SK-N-DZ (cell line): ENCODE data around the gene CDX1.

ENCODE experiments used
- DNase-seq: peaks from one replicate; pipeline ENCODE4 v3.0.0-alpha.2; 2015; ENCODE audit warnings: low spot score

The CDX1 gene

DNA sequence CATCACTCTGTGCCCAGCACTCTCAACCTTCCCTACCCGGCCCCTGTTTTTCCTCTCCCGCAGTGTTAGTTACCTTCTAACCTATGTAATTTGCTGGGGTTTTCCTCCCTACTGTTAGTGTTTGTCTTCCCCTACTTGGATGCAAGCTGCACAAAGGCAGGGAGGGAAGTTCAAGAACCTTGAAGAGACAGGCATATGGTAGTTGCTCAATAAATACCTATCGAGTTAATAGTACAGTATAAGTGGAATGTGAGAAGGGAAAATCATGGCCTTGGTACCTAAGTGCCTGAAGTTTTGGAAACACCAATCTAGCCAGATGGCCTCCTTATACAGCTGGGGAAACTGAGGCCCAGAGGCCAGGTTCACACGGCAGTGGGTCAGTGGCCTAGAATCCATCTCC, 35.1 kb upstream of the CDX1 start:
- DNase-seq: no peak

DNA sequence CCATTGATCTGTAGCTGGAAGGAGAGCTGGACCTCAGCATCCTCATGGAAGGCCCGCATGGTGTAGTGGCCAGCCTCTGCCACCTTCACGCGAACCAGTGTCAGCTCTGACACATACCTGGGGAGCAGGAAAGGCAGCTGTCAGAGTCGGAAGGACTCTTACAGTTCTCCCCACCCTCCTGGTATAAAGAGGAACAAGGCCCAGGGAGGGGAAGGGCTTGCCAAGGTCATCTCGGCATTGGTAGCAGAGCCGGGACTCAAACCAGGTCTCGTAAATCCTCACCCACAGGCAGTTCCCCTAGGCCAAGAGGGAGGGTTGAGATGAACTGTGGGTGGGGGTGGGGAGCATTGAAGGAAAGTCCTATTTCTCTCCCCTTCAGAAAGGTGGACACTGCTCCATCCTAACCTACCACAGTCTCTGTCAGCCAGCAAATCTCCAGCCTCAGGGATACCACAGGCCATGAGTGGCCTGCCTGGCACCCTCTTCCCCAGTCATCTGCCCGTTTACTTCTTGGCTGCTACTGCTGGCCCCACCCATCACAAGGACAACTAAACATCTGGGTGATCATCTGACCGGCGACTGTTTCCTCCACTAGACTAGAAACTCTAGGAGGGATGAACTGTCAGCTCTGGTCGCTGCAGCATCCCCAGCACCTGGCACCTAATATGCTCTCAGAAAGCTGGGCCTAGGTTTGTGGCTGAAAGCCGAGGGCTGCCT, 34.4 kb upstream of the CDX1 start:
- no peak for DNase-seq

DNA sequence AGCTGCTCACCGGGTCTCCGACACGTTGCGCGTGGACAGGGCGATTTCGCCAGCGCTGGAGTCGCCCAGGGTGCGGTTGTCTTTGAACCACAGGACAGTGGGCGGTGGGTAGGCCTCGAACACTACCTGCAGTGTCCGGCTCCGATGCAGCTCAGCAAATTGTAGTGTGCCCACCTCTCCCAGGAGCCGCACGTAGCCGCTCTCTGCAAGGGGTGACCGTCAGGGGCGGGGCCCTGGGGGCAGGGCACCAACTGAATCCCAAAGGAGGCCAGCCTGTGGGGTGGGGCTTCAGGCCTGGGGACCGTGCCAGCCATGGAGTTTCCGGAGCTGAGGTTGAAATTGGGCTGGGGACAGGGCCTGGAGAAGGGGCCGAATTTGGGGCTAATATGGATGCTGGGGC, 33.8 kb upstream of the CDX1 start:
- no peak for DNase-seq

DNA sequence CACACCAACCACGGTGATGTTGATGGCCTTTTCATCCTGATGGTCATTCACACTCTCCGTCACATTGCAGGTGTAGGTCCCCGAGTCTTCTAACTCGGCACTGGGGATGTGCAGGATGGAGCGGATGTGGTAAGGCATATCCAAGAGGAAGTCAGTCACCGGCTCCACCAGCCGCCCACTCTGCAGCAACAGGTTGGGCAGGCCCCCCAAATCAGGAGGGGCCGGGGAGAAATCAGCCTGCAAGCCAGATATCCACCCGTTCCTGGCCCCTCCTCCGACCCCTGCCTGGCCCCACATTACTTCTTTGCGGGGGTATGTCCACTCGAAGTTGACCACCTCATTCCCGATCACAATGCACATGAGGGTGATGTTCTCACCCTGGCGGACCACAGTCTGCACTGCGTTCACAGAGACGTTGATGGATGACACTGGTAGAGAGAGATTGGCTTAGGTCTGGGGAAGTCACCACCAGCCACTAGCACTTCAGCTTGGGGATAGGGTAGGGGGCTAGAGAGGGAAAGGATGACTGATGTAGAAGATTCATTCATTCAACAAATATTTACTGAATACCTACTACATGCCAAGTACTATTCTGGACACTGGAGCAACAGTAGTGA, 32.9 kb upstream of the CDX1 start:
- no peak for DNase-seq

DNA sequence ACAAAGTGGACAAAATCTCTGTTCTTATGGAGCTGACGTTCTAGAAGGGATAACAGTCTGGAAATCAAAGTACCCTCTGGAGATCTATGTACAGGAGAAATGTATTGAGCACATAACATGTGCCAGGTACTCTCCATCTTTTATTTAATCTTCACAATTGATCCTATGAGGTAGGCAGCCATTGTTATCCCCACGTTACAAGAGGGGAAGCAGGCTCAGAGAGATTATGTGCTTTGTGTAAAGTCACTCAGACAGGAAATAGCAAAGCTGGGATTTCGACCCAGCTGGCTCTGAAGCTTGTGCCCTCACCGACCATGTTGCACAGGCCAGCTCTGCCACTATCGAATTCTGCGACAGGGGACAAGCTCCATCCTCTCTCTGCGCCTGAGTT, 32.4 kb upstream of the CDX1 start:
- no peak for DNase-seq

DNA sequence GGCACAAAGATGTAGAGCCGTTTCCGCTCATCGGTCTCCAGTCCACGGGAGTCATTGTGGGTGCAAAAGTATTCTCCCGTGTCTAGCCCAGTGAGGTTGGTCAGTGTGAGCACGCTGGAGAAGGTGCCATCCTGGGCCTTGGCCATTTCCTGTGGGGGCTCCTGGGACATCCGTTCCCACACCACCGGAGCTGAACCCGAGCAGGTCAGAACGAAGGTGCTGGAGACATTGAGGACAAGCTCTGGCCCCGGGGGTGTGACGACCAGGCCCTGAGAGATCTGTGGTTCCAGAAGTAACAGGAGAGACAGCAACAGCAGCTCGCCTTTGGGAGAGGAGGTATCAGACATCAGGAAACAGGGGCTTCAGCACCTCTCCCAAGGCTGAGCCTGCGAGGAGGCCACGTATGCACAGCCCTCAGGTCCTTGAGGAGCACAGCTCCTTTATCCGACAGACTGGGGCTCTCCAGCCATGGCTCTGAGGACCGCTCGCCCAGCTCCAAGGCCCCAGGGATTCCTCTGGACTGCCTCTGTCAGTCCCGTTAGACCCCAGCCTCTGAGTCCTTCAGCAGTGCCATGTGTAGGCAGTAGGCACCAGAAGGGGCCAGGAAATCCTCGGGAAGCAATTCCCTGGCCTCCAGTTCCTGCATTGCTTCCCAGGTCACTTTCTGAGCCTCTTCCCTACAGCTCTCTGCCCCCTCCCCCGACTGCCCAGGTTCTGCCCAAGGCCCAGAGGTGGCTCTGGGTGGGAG, 30.8 kb upstream of the CDX1 start:
- no peak for DNase-seq

DNA sequence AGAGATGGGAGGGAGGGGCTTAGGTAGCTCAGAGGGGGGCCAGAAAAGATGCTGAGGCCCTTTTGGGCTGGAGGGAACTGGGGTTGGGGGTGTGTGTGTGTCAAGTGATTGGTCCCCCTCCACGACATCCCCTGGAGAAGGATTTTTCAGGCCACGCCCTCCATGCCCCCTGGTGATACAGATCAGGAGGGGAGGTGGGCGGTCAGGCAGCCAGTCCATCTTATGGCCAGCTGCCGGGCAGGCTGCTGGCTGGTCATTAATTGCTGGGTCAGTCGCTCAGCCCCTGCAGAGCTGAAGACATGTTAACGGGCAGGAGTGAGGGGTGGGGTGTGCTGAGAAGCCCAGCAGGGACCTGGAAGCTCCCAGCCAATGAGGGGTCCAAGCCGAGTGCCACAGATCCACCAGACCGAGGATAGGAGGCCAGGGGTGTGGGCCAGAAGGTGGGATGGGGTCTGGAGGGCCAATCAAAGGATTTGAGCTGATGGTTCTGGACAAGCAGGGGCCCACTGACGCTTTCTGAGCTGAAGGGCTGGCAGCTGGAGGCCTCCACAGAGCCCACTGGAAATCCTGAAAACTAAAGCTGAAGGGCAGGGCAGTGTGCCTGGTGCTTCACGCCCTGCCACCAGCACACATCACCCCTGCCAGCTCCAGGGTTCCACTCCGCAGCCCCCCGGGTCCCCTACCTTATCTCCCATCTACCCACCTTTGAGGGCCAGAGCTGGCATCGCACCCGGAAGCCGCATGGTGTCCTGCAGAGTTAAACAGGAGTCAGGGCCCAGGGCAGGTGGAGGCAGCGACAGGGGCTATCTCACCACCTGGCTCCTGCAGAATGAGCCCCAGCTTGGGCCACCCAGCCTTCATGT, 30.0 kb upstream of the CDX1 start:
- DNase-seq: no peak

DNA sequence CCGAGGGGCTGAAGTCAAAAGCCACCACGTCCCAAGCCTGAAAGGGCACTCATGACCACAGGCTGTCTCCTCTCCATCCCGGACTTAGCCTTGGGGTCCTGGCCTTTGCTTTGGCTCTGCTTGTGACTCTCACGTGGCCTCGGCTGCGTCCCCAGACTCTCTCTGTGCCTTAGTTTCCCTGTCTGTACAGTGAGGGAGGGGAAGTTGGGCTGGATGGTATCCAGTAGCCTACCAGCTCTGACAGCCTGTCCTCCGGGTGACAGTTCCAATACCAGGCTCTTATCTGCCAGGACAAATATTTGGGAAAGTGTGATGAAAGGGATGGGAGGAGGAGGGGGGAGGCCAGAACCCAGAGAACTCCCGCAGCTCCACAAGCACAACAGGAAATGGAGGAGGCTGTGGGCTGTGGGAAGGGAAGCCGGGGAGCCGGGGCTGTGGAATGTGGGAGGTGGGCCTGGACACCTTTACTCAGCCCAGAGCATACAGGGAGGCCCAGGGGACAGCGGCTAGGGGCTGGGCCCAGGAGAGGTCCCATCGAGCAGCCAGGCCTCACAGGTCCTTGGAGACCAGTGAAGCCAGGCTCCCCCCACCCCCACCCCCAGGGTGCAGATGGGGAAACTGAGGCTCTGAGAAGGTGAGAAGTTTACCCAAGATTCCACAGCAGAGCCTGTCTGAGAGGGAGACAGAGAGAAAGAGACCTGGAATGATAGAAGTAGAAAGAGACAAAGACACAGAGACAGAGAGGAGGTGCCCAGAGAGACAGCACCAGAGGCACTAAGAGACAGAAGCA, 29.2 kb upstream of the CDX1 start:
- DNase-seq: no peak

DNA sequence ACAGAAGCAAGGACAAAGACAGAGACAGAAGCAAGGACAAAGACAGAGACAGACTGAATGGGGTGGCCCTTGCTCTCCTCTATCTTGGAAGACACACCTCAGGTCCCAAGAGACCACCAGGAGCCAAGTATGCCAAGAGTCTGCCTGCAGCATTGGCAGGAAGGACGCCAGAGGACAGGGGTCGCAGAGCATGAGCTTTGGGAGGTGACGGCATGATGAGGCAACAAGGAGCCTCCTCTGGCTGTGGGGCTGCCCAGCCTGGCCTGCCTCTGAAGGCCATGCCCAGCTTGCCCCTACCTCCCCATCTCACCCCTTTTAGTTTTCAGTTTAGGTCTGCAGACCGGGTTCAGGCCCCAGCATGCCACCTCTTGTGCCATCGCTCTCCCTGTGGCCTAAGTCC, 28.6 kb upstream of the CDX1 start:
- DNase-seq: no peak

DNA sequence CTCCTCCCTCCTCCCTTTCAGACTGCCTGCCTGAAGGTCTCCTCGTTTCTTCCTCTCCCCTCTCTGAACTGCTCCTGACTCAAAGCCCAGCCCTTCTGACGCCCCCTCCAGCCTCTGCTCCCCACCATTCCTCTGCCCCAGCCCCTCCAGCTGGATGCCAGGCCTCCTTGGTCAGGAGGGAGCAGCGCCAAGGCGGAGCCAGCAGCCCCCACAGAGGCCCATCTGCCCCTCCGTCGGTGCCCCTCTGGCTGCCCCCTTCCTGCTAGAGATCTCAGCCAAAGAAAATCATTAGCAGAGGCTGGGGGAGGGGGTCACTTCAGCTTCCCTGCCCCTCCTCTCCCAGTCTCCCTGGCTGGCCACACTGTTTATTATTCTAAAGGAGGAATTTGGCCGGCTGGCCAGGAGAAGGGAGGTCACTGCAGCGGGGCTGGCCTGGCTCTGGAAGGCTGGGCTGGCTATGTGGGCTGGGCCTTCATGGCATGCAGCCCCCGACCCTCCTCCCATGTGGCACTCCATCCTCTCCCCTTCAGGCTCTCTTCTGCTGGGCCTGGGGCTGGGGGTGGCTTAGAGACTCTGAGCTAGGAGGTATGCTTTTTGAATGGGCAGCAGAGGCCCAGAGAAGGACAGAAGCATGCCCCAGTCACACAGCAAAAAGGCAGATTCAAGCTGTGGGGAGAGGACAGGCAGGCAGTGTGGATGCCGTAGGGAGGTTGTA, 27.9 kb upstream of the CDX1 start:
- DNase-seq: no peak

DNA sequence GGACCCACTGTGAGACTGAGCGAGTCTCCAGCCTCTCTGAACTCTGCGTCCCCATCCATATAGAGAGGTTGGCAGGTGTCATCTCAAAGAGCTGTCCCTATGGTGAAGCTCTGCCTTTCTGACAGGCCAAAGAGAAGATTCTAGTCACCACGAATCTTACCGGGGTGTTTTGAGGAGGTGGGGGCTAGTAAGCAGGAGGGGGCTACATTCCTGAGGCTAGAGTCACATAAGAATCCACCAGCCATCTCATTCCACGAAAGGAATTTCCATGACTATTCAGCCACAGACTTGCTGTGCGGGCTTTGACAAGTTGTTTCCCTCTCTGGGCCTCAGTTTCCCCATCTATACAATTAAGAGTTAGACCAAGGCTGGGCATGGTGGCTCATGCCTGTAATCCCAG, 27.2 kb upstream of the CDX1 start:
- no peak for DNase-seq

DNA sequence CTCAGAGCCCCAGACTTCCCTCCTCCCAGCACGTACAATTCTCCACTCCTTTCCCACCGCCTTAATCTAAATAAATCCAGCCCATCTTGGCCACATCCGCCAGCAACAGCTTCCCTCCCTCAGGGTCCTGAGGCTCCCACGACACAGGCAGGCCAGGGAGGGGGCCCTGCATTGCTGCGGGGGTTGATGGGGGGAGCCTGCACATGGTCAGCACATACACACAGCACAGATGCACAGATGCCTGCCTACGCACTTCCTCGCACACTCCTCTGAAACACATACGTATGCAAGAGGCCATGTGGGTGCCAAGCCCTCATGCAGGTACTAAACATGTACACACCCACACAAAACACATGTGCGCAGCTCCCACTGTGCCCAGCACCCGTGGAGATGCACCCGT, 25.7 kb upstream of the CDX1 start:
- DNase-seq: no peak

DNA sequence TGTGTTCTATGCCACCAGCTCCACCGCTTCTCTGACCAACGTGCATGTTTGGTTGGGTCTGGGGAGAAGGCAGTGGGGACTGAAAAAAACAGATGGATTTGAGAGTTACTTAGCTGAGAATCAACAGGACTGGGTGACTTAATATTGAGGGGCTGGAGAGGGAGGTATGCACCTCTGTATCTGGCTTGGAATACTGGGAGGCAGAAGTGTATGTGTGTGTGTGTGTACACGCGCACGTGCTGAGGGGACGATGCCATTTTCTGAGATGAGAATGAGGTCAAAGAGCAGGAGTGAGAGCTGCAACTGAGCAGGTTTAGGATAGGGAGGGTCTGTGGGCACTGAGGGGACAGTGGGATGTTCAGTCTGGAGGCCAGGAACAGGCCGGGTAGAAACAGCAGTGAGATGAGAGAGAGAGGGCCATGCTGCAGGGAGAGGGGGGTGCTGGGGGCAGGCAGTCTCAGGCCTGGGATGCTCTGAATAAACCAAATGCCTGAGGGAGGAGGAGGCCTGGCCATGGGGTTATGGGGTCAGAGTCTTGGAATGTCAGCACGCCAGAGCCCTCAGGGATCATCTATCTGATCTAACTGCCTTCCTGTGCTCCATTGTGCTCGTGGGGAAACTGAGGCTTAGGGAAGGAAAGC, 24.9 kb upstream of the CDX1 start:
- no peak for DNase-seq

DNA sequence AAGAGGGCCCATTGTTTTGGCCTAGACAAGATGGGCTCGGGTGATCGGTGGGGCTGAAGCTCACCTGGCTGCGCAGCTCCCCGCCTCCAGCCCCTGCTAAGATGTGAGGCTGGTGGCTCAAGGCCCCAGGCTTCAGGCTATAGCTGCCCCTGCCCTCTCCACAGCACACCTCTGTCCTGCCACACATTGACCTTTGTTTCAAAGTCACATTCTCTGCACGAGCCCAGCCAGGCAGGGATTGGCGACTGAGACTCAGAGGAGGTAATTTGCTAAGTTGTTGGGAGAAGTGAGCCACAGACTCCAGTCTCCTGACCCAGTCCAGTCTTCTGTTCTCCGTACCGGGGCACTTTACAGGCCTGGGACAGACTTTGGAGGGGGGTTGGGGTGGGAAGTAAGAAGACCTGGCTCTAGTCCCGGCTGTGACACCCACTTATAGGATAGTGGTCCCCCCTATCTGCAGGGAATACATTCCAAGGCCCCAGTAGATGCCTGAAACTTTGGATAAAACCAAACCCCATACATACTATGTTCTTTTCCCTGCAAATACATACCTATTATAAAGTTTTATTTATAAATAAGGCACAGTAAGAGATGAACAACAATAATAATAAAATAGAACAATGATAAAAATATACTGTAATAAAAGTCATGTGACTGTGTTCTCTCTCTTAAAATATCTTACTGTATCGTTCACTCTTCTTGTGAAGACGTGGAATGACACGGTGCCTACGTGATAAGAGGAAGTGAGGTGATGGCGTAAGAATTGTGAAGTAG, 24.2 kb upstream of the CDX1 start:
- no peak for DNase-seq

DNA sequence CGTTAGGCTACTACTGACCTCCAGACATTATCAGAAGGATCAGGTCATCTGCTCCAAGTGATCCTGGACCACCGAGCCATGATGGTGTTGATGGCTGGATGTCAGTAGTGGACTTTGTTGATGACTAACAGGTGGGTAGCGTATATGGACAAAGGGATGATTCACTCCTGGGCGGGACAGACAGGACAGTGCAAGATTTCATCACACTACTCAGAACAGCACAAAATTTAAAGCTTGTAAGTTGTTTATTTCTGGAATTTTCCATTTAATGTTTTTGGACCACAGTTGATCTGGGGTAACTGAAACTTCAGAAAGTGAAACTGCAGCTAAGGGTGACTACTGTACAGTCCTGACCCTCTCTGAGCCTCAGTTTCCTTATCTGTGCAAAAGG, 23.6 kb upstream of the CDX1 start:
- DNase-seq: no peak

DNA sequence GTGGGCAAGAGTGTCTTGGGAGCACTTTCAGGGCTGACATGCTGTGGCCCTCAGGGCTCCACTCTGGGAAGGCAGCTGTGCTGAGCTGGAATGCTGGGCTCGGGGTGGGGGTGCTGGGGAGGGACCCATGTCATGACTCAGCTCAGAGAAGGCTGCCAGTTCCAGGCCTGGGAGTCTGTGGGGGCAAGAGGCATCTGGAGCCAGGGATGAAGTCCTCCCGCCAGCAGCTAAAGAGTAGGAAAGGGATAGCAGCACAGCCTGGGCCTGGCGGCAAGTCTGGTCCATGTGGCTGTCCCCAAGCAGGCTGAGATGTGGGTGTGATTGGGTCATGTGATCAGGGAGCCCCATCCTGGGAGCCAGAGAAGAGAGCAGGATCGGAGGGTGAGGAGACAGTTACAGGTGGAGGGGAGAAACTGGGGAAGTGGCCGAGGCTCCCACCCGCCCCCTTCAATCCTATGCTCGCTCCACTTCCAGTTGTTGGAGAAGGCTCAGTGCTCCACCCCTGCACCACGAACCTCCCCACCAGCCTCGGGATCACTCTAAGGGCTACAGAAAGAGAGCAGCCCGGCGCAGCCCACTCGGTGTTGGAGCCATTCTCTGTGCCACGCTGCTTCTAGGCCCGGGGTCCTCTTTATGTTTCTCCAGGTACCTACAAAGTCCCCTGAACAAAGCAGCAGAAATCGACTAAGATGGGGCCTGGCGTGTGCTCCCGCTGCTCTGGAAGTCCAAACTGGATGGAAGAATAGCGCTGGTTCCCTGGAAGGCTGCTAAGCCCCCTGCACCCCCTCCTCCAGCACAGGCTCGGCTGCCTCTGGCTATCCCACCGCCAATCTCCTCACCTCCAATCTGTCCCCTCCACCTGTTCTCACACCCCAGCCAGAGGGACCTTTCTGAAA, 23.0 kb upstream of the CDX1 start:
- no peak for DNase-seq

DNA sequence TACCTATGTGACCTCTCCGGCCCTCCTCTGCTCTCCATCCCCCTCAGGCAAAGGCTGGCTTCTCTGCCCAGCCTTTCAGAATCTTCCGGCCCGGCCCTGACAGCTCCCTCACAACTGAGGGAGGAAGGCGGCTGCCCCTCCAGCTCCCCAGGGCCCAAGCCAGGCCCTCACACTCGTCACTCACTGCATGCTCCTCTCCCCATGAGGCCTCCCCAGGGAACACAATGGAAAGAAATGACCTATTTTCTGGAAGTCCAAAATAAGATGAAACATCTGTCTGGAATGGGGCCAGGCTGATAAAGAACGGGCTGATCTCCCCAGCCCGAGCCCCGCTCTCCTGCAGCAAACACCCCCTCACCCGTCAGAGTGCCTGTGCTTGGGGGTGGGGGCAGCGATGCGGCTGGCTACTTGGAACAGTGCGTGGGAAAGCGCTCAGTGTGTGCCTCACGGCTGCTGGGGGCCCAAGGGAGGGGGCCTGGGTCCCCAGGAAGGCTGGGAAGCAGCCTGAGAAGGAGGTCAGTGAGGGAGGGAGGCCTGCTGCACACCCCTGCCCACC, 22.3 kb upstream of the CDX1 start:
- DNase-seq: peak; percentile 36

DNA sequence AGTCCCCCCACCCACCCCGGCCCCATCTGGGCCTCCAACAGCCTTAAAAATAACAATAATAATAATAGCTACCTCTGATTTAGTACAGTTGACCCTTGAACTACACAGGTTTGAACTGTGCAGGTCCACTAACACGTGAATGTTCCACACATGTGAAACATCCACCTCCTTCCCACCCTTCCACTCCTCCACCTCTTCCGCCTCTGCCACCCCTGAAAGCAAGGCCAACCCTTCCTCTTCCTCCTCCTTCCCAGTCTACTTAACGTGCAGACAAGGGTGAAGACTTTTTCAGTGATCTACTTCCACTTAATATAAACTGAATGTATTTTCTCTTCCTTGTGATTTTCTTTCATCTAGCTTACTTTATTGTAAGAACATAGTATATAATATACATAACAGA, 21.7 kb upstream of the CDX1 start:
- no peak for DNase-seq
